RPMI8226 (cell line): ENCODE data around the gene SMARCAL1.

Source experiments
- DNase-seq: peaks from one replicate; pipeline ENCODE4 v3.0.0-alpha.2; 2015

The SMARCAL1 gene

DNA sequence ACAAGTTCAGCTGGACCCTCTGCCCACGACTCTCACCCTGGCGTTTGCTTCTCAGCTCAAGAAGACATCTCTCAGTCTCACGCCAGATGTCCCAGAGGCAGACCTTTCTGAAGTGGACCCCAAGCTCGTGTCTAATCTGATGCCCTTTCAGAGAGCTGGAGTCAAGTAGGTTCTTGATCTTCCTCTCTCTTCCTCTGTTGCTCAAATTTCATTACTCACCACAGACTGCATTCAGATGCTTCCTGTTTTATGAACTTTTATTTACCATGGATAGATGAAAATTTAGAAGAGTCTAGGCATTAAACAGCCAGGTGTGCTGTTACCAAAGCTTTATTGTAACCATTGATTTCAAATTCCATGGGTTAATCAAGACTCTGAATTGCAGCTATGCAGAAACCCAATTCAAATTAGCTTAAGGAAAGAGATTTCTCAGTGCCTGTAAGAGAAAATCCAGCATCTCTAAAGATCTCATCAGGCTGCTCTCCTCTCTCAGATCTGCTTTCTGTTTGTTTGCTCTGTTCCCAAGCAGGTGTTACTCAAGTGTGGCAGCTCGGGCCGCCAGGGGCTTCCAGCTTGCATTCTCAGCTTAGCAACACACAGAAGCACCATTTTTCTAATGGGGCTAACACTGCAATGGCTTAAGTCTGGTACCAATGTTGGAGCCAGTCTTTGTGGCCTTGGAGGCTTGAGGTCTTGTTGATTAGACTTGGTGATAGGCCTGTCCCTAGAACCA lies 16.5 kb downstream of the SMARCAL1 start:
- no peak for DNase-seq

DNA sequence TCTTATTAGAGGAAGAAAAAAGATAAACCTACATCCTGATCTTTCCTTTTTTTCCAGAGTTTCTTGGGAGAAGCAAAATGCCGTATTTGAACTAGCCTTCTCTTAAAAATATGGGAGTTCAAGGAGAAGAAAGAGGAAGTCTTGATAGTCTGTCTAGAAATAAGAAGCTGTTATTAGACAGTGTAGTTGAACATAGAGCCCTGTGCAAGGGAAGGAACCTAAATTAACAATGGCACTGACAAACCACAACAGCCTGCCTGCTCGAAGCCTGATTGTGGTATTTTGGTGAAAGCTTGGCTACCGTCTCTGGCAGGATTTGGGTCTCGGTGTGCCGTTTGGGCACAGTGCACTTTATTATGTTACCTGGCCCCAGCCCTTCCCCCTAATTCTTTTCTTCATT lies 17.1 kb downstream of the SMARCAL1 start:
- no peak for DNase-seq

GRCh38 chr2:216430811-216431530 lies 18.7 kb downstream of the SMARCAL1 start:
- no peak for DNase-seq

GRCh38 chr2:216431531-216431856 lies 19.2 kb downstream of the SMARCAL1 start:
- no peak for DNase-seq

- DNase-seq = no peak
Measured at GRCh38 chr2:216436383-216436782, 24.1 kb downstream of the SMARCAL1 start.

GRCh38 chr2:216441308-216442010 lies 29.2 kb downstream of the SMARCAL1 start:
- no peak for DNase-seq

GRCh38 chr2:216445501-216445900 lies 33.2 kb downstream of the SMARCAL1 start:
- no peak for DNase-seq

DNA sequence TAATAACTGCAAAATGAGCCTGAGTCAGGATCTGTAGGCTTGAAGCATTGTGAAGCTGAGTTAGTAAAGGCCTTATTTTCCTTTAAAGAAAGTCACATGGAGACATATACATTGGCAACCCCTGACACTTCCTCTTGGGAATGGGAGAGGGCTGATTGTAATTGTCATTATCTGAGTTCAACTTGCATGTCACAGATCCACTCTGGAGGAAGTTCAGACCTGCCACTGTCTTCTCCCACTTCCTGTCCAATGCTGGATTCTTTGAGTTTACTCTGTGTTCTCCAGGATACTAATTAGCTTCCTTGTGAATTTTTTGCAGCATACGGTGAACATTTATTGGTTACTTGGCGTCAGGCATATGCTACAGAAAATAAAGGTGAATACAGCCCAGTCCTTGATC lies 34.1 kb downstream of the SMARCAL1 start:
- DNase-seq = no peak

GRCh38 chr2:216447293-216447692 lies 35.0 kb downstream of the SMARCAL1 start:
- DNase-seq = no peak

DNA sequence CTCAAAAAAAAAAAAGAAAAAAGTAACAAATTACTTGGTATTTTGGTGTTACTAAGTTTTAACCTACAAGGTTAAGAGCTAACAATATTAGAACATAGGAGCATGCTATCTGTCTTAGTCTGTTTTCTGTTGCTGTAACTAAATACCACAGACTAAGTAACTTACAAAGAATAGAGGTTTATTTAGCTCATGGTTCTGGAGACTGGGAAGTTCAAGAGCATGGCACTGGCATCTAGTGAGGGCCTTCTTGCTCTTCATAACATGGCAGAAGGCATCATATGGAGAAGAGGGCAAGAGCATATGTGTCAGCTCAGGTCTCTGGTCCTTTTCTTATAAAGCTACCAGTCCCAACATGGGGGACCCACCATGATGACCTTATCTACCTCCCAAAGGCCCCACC lies 36.5 kb downstream of the SMARCAL1 start:
- DNase-seq = no peak

GRCh38 chr2:216450346-216450745 lies 38.1 kb downstream of the SMARCAL1 start:
- no peak for DNase-seq

DNA sequence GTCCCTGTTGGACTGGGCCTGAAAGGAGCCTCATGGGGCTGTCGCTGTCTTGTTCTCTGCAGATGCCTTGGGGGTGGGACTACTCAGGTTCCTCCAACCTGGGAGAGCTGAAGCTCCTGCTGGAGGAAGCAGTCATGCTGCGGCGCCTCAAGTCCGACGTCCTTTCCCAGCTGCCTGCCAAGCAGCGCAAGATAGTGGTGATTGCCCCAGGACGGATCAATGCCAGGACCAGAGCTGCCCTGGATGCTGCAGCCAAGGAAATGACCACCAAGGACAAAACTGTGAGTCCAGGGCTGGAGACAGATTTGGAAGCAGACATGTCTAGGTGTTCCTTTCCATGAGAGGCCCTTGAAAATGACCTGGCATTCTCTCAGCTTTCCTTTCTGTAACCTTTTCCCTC lies 38.5 kb downstream of the SMARCAL1 start:
- no peak for DNase-seq

- DNase-seq = no peak
Measured at GRCh38 chr2:216453955-216454614, 41.8 kb downstream of the SMARCAL1 start.

DNA sequence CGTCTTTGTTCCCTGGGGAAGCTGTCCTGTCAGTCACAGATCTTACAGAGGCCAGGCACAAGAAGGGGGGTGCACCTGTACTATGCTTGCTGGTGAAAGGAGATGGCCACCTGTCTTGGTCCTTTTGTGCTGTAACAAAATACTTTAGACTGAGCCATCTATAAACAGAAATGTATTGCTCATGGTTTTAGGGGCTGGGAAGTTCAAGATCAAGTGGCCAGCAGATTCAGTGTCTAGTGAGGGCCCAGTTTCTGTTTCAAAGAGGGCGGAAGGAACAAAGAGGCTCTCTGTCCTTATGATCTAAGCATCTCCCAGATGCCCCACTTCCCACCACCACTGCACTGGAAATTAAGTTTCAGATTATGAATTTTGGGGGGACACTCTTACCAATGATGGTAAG lies 50.9 kb downstream of the SMARCAL1 start:
- DNase-seq = no peak

DNA sequence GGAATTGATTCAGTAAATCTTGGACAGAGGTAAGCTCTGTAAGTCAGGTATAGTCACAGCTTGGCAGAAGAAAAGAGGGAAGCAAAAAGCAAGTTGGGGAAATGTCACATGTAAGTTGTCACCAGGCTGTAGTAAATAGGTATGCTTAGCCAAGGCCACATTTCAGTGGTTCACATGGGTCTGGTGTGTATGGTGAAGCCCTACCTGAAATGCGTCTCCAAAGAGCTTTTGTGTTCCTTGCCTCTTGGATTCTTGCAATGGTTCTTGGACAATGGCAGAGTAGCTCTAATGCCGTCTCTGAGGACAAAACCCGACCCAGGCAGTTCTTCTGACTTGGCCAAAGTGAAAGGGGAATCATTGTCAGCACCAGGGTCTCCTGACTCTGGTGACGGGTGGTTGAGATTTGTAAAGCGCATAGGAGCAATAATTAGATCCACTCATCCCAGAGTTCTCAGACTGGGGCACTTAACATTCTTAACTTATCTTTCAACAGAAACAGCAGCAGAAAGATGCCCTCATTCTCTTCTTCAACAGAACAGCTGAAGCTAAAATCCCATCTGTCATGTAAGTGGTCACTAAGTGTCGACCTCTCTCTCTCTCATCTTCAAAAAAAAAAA lies 51.9 kb downstream of the SMARCAL1 start:
- DNase-seq = no peak

- no peak for DNase-seq
Measured at GRCh38 chr2:216465579-216466195, 53.4 kb downstream of the SMARCAL1 start.

DNA sequence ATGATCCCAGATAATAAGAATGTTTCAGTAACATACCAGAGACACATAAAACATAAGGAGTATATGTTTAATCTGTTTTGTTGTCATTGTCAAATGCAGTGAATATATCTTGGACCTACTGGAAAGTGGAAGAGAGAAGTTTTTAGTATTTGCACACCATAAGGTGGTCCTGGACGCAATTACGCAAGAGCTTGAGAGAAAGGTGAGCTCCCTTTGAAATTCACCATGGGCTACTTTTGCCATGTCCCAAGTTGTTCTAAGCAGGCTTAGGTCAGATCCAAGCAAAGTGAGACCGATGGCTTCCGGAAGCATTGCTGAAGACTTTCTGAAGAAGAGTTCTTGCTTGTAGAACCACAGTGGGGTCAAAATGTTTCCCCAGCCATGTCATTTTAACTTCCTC lies 55.6 kb downstream of the SMARCAL1 start:
- no peak for DNase-seq

GRCh38 chr2:216469661-216470060 lies 57.4 kb downstream of the SMARCAL1 start:
- no peak for DNase-seq

- DNase-seq = no peak
Measured at GRCh38 chr2:216473187-216473586, 60.9 kb downstream of the SMARCAL1 start.

GRCh38 chr2:216474925-216475670 lies 62.8 kb downstream of the SMARCAL1 start:
- no peak for DNase-seq

- no peak for DNase-seq
Measured at GRCh38 chr2:216475767-216476166, 63.5 kb downstream of the SMARCAL1 start.
